ENCODE data around the gene MAML3.

The MAML3 gene

DNA sequence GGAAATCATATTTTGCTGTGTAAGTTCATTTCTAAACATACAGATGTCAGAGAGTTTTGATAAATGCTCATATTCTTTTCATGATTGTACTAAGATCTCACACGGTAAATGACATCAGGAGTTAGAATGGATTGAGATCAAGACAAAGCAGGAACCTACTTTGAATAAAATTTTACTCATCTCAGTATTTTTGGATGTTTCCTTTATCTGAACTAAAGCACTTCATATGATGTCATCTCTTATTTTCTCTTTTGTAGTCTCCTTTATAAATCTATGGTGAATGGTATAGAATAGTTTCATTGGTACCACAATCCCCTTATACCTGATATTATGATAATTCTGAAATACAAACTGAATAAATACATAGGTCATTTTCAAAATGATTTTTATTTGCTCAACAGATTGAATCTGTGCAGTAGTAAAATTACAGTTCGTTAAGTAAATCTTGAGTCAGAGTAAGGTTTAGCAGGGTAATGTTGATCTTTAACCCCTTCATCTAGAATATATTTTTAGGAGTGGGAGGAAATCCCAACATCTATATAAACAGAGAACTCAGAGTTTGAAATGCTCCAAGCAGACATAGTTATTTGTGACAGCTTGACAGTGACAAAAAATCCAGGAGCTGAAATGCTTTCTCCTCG is 308.4 kb downstream of the MAML3 start:
- Histone ChIP-seq H2AFZ (ENCODE audit: low read length) (no peak overlapping the region), H3K4me3 (ENCODE audit: low read depth, low read length, poor library complexity, severe bottlenecking) (no peak overlapping the region), H4K20me1 (ENCODE audit: insufficient read depth, low read length) (no peaks in the 10 kb centered on the region), H3K4me1 (ENCODE audit: insufficient read depth, low read length, severe bottlenecking) (no peaks in the 10 kb centered on the region), H3K9ac (ENCODE audit: low read length) (no peak overlapping the region), H3F3A (ENCODE audit: insufficient read depth, low read length) (no peaks in the 10 kb centered on the region), H3K27ac (ENCODE audit: low read depth, low read length, poor library complexity, severe bottlenecking) (no peak overlapping the region), H3K79me2 (ENCODE audit: insufficient read depth, low read length) (no peaks in the 10 kb centered on the region), H3K9me3 (ENCODE audit: low read length) (no peaks in the 10 kb centered on the region), H3K27me3 (ENCODE audit: insufficient read depth, low read length) (no peaks in the 10 kb centered on the region), H3K9me2 (ENCODE audit: low read depth, low read length) (no peaks in the 10 kb centered on the region), H3K4me2 (ENCODE audit: low read length) (no peak overlapping the region), H3K36me3 (ENCODE audit: insufficient read depth, low read length) (no peaks in the 10 kb centered on the region)
- TF ChIP-seq EZH2 (IDR thresholded peaks at IDR 0.05; ENCODE audit: borderline replicate concordance, low read length) = no peak
- TF ChIP-seq, protein P1, sequence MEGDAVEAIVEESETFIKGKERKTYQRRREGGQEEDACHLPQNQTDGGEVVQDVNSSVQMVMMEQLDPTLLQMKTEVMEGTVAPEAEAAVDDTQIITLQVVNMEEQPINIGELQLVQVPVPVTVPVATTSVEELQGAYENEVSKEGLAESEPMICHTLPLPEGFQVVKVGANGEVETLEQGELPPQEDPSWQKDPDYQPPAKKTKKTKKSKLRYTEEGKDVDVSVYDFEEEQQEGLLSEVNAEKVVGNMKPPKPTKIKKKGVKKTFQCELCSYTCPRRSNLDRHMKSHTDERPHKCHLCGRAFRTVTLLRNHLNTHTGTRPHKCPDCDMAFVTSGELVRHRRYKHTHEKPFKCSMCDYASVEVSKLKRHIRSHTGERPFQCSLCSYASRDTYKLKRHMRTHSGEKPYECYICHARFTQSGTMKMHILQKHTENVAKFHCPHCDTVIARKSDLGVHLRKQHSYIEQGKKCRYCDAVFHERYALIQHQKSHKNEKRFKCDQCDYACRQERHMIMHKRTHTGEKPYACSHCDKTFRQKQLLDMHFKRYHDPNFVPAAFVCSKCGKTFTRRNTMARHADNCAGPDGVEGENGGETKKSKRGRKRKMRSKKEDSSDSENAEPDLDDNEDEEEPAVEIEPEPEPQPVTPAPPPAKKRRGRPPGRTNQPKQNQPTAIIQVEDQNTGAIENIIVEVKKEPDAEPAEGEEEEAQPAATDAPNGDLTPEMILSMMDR (IDR thresholded peaks at IDR 0.05; ENCODE audit: low read length) = no peak

DNA sequence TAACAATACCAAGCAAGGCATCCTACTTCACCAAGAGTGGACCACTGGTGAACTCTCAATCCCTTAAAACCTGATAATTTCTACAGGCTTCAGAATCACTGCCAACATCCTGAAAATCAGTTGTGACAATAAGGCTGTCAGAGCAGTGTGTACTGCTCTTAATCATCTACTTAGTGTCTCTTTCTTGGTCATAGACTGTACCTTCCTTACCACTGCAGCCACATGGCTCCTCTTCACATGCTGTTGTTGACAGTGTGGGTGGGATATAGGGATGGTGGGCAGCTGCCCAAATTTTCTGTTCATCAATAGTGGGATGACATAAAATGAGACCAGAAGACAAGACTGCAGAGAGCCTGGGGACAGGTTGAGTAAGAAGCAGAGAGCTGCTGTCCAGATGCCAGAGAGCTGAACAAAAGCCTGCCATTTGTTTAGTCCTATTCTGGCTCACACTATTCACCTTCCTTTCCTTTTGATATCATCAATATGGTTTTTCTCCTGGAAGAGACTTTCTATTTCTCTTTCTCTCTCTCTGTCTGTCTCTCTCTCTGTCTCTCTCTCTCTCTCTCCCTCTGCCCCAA is 309.4 kb downstream of the MAML3 start:
- no peak overlapping the region for H3K4me2 ChIP-seq (ENCODE audit: low read length)
- TF ChIP-seq, protein P1 (IDR thresholded peaks at IDR 0.05; ENCODE audit: low read length) = no peak
- TF ChIP-seq EZH2 (IDR thresholded peaks at IDR 0.05; ENCODE audit: borderline replicate concordance, low read length) = no peak
- no peaks in the 10 kb centered on the region for H4K20me1 ChIP-seq (ENCODE audit: insufficient read depth, low read length)
- H3K27ac ChIP-seq (ENCODE audit: low read depth, low read length, poor library complexity, severe bottlenecking) = no peak overlapping the region
- no peaks in the 10 kb centered on the region for H3K9me3 ChIP-seq (ENCODE audit: low read length)
- H3K4me1 ChIP-seq (ENCODE audit: insufficient read depth, low read length, severe bottlenecking) = no peaks in the 10 kb centered on the region
- H3F3A ChIP-seq (ENCODE audit: insufficient read depth, low read length) = no peaks in the 10 kb centered on the region
- no peaks in the 10 kb centered on the region for H3K36me3 ChIP-seq (ENCODE audit: insufficient read depth, low read length)
- no peak overlapping the region for H3K9ac ChIP-seq (ENCODE audit: low read length)
- H3K27me3 ChIP-seq (ENCODE audit: insufficient read depth, low read length) = no peaks in the 10 kb centered on the region
- no peak overlapping the region for H3K4me3 ChIP-seq (ENCODE audit: low read depth, low read length, poor library complexity, severe bottlenecking)
- no peaks in the 10 kb centered on the region for H3K9me2 ChIP-seq (ENCODE audit: low read depth, low read length)
- H2AFZ ChIP-seq (ENCODE audit: low read length) = no peak overlapping the region
- no peaks in the 10 kb centered on the region for H3K79me2 ChIP-seq (ENCODE audit: insufficient read depth, low read length)

DNA sequence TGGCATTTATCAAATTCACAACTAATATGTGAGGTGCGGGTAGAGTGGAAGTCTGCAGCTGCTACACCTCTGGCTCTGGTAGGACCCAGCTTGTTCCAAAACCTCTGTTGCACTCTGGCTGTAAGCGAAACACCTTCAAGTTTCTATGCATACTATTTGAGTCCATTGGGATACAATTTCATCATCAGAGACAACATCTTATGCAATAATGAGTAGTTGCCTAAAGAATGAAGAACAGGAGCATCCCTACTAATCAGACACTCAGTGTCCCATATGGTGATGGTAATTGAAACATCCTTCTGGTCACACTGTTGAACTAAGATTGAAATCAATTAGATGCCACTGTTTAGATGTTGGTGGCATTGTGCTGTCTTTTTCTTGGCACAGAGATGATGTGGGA is 309.9 kb downstream of the MAML3 start:
- TF ChIP-seq, protein P1 (IDR thresholded peaks at IDR 0.05; ENCODE audit: low read length) = no peak
- no peak for TF ChIP-seq EZH2 (IDR thresholded peaks at IDR 0.05; ENCODE audit: borderline replicate concordance, low read length)
- H3K4me2 ChIP-seq (ENCODE audit: low read length) = no peak overlapping the region

More for the DNA sequence above, 309.9 kb downstream of the MAML3 start:
- Histone ChIP-seq H2AFZ (ENCODE audit: low read length) (no peak overlapping the region), H4K20me1 (ENCODE audit: insufficient read depth, low read length) (no peaks in the 10 kb centered on the region), H3K27me3 (ENCODE audit: insufficient read depth, low read length) (no peaks in the 10 kb centered on the region), H3K36me3 (ENCODE audit: insufficient read depth, low read length) (no peaks in the 10 kb centered on the region), H3K4me3 (ENCODE audit: low read depth, low read length, poor library complexity, severe bottlenecking) (no peak overlapping the region), H3K79me2 (ENCODE audit: insufficient read depth, low read length) (no peaks in the 10 kb centered on the region), H3K4me1 (ENCODE audit: insufficient read depth, low read length, severe bottlenecking) (no peaks in the 10 kb centered on the region), H3F3A (ENCODE audit: insufficient read depth, low read length) (no peaks in the 10 kb centered on the region), H3K9me2 (ENCODE audit: low read depth, low read length) (no peaks in the 10 kb centered on the region), H3K27ac (ENCODE audit: low read depth, low read length, poor library complexity, severe bottlenecking) (no peak overlapping the region), H3K9me3 (ENCODE audit: low read length) (no peaks in the 10 kb centered on the region), H3K9ac (ENCODE audit: low read length) (no peak overlapping the region)
